ENCODE data around the gene ZBTB7C. TPM values are rescaled to one million over a fixed set of nuclear protein-coding genes. Genes with fewer than 3 reads are reported as not detected.

Gene ZBTB7C
- polyA plus RNA-seq, 1 donor (not counting 4 experiments of a cell fraction or from before 2014, with no cell fraction given), result 0.58 TPM

- H4K20me1 ChIP-seq (ENCODE audit: control insufficient read depth, extremely low read depth, insufficient read depth, low read length), result no peaks in the 10 kb centered on the region
- H3K27me3 ChIP-seq (ENCODE audit: control insufficient read depth, extremely low read depth, insufficient read depth, low read length), result no peaks in the 10 kb centered on the region
- H3K4me2 ChIP-seq (ENCODE audit: control insufficient read depth, extremely low read depth, insufficient read depth, low read depth, low read length), result no peak overlapping the region
- DNase-seq (ENCODE audit: low read depth, low spot score) (no peak), FAIRE-seq (no peak)
- TF ChIP-seq CTCF (optimal IDR thresholded peaks at IDR 0.05 in 1 of 3, IDR thresholded peaks at IDR 0.05 in 1 of 3, conservative IDR thresholded peaks at IDR 0.05 in 1 of 3; ENCODE audit: extremely low read depth in 1 of 3, insufficient read depth in 2 of 3, low read length in 3 of 3) (no peak), EZH2 (IDR thresholded peaks at IDR 0.05; ENCODE audit: low read length) (no peak)
- H3K4me1 ChIP-seq (ENCODE audit: control insufficient read depth, extremely low read depth, insufficient read depth, low read length), result peaks cover 13% of the 10 kb centered on the region
- no peak overlapping the region for H3K9ac ChIP-seq (ENCODE audit: control insufficient read depth, extremely low read depth, insufficient read depth, low read length)
- H2AFZ ChIP-seq (ENCODE audit: control insufficient read depth, low read length), result no peak overlapping the region
- no peaks in the 10 kb centered on the region for H3K9me1 ChIP-seq (ENCODE audit: control insufficient read depth, extremely low read depth, insufficient read depth, low read length)
- H3K27ac ChIP-seq (ENCODE audit: control insufficient read depth, insufficient read depth, low read length), result no peak overlapping the region
- no peaks in the 10 kb centered on the region for H3K36me3 ChIP-seq (ENCODE audit: control insufficient read depth in 2 of 2, extremely low read depth in 1 of 2, insufficient read depth in 2 of 2, low read length in 2 of 2)
- no peak overlapping the region for H3K4me3 ChIP-seq (ENCODE audit: control insufficient read depth in 2 of 3, extremely low read depth in 1 of 3, insufficient read depth in 2 of 3, low read depth in 1 of 3, low read length in 3 of 3)
- dilution Hi-C loops (cut with MboI; ENCODE audit: extremely low pct_ligation_motif_present, low sequenced_read_pairs), result no loop called here
- no peaks in the 10 kb centered on the region for H3K79me2 ChIP-seq (ENCODE audit: control insufficient read depth, insufficient read depth, low read length)
- no peaks in the 10 kb centered on the region for H3K9me3 ChIP-seq (ENCODE audit: control insufficient read depth, low read depth, low read length)
Observed at GRCh38 chr18:48359626-48360025, 49.6 kb downstream of the ZBTB7C start.

- Histone ChIP-seq H2AFZ (ENCODE audit: control insufficient read depth, low read length) (no peak overlapping the region), H3K9me3 (ENCODE audit: control insufficient read depth, low read depth, low read length) (no peaks in the 10 kb centered on the region), H3K4me1 (ENCODE audit: control insufficient read depth, extremely low read depth, insufficient read depth, low read length) (peaks cover 14% of the 10 kb centered on the region), H3K27ac (ENCODE audit: control insufficient read depth, insufficient read depth, low read length) (no peak overlapping the region), H3K4me3 (ENCODE audit: control insufficient read depth in 2 of 3, extremely low read depth in 1 of 3, insufficient read depth in 2 of 3, low read depth in 1 of 3, low read length in 3 of 3) (no peak overlapping the region), H3K9ac (ENCODE audit: control insufficient read depth, extremely low read depth, insufficient read depth, low read length) (no peak overlapping the region), H3K79me2 (ENCODE audit: control insufficient read depth, insufficient read depth, low read length) (no peaks in the 10 kb centered on the region), H3K27me3 (ENCODE audit: control insufficient read depth, extremely low read depth, insufficient read depth, low read length) (no peaks in the 10 kb centered on the region), H3K4me2 (ENCODE audit: control insufficient read depth, extremely low read depth, insufficient read depth, low read depth, low read length) (no peak overlapping the region), H3K9me1 (ENCODE audit: control insufficient read depth, extremely low read depth, insufficient read depth, low read length) (no peaks in the 10 kb centered on the region), H4K20me1 (ENCODE audit: control insufficient read depth, extremely low read depth, insufficient read depth, low read length) (no peaks in the 10 kb centered on the region), H3K36me3 (ENCODE audit: control insufficient read depth in 2 of 2, extremely low read depth in 1 of 2, insufficient read depth in 2 of 2, low read length in 2 of 2) (no peaks in the 10 kb centered on the region)
- FAIRE-seq, result no peak
- no peak for TF ChIP-seq CTCF (optimal IDR thresholded peaks at IDR 0.05 in 1 of 3, IDR thresholded peaks at IDR 0.05 in 1 of 3, conservative IDR thresholded peaks at IDR 0.05 in 1 of 3; ENCODE audit: extremely low read depth in 1 of 3, insufficient read depth in 2 of 3, low read length in 3 of 3)
- no peak for TF ChIP-seq EZH2 (IDR thresholded peaks at IDR 0.05; ENCODE audit: low read length)
- DNase-seq (ENCODE audit: low read depth, low spot score), result no peak
- dilution Hi-C loops (cut with MboI; ENCODE audit: extremely low pct_ligation_motif_present, low sequenced_read_pairs), result no loop called here
Observed at GRCh38 chr18:48358868-48359267, 50.3 kb downstream of the ZBTB7C start.
